Upper lobe of left lung (tissue), 6 donors: ENCODE data around the gene ERG. TPM values are rescaled to one million over a fixed set of nuclear protein-coding genes. Genes with fewer than 3 reads are reported as not detected.
A peak's percentile ranks its signal among the peaks of the same experiment; 100 is the strongest.

Experiments
- ATAC-seq, 2 donors: fragments of 200-7000 bp; cut with Tn5 transposase; one replicate each; pipeline ENCODE4 v1.9.1; 2022; ENCODE audit warnings: mild to moderate bottlenecking in 2 of 2, moderate library complexity in 2 of 2; ENCODE audit not compliant: low FRiP score in 2 of 2
- DNase-seq, 2 donors: peaks; one replicate each; pipeline ENCODE4 v3.0.0-alpha.2; 2019 to 2020
- H3K27ac ChIP-seq, 4 donors: fragments of 200-600 bp; sonication (generic); one replicate each; pipeline ENCODE4 v1.5.1; 2016 to 2019
- H3K27me3 ChIP-seq, 4 donors: fragments of 200-600 bp; sonication (generic); one replicate each; pipeline ENCODE4 v1.5.1; 2017 to 2019
- H3K36me3 ChIP-seq, 4 donors: fragments of 200-600 bp; sonication (generic); one replicate each; pipeline ENCODE4 v1.5.1; 2016 to 2019
- H3K4me1 ChIP-seq, 4 donors: fragments of 200-600 bp; sonication (generic); one replicate each; pipeline ENCODE4 v1.5.1; 2018 to 2019
- H3K4me3 ChIP-seq, 4 donors: fragments of 200-600 bp; sonication (generic); one replicate each; pipeline ENCODE4 v1.5.1; 2017 to 2019; ENCODE audit warnings: mild to moderate bottlenecking in 2 of 4, moderate library complexity in 1 of 4
- H3K9me3 ChIP-seq, 4 donors: fragments of 200-600 bp; sonication (generic); one replicate each; pipeline ENCODE4 v1.5.1; 2018 to 2019
- CTCF ChIP-seq, 6 experiments: fragments of 450-650 bp in 4 of 6; fragments of 200-600 bp in 2 of 6; sonication (generic) in 2 of 6; IDR thresholded peaks; one replicate each; pipeline ENCODE4 v1.5.1; 2016 to 2019; ENCODE audit warnings: antibody characterized with exemption in 6 of 6
- EP300 ChIP-seq, 4 donors: sonication (generic); formaldehyde crosslinking; IDR thresholded peaks; one replicate each; pipeline ENCODE4 v1.5.1; 2017; ENCODE audit warnings: antibody characterized with exemption in 4 of 4, control low read depth in 2 of 4
- POLR2A ChIP-seq, 4 donors: fragments of 450-650 bp; IDR thresholded peaks; one replicate each; pipeline ENCODE4 v1.5.1; 2016 to 2017; ENCODE audit warnings: antibody characterized with exemption in 4 of 4, mild to moderate bottlenecking in 2 of 4
- POLR2AphosphoS5 ChIP-seq, 2 donors: sonication (generic); formaldehyde crosslinking; IDR thresholded peaks; one replicate each; pipeline ENCODE4 v1.5.1; 2017; ENCODE audit warnings: antibody characterized with exemption in 2 of 2
- WGBS, 2 donors: methylation state at CpG; one replicate each; pipeline ENCODE4 v1.1.5; 2017 to 2018; 5-methylcytosine and 5-hydroxymethylcytosine counted together
- total RNA-seq, 6 donors: library from RNA; depleted of rRNA in 4 of 6; stranded (reverse); fragments of >200 nt in 4 of 6; gene quantifications; one replicate each; pipeline versions ENCODE4 v1.1.0 to v1.2.1, GENCODE V29; 2016 to 2021
- donor health status: DM: no; HTN: no; CAD: no; lungs with moderate emphysema.
- donor health status: DM: no; HTN: yes; CAD: no; lungs with severe emphysema.

ERG gene
- total RNA-seq, 6 donors from 2014 or later: 14.7 to 38.9 (median 18.1) TPM

- Histone ChIP-seq H3K4me3 (no peak overlapping the region), H3K4me1 (peaks cover 2 to 35% (median 24%) of the 10 kb centered on the region in 4 donors), H3K27me3 (no peaks in the 10 kb centered on the region), H3K27ac (peak overlapping the region in 1 of 4 donors; percentile 44), H3K36me3 (no peaks in the 10 kb centered on the region), H3K9me3 (no peaks in the 10 kb centered on the region)
- TF ChIP-seq EP300 (IDR thresholded peaks at IDR 0.05): no peak
- TF ChIP-seq CTCF (IDR thresholded peaks at IDR 0.05): no peak
- TF ChIP-seq POLR2A (IDR thresholded peaks at IDR 0.05): no peak
- TF ChIP-seq POLR2AphosphoS5 (IDR thresholded peaks at IDR 0.05): no peak
- 45 to 49% methylated on average over 3 of the region's 3 CpGs for WGBS, 2 donors
- no peak for ATAC-seq
- no peak for DNase-seq
Observed at GRCh38 chr21:38470755-38471154, 27.5 kb downstream of the ERG start.

- Histone ChIP-seq H3K36me3 (no peaks in the 10 kb centered on the region), H3K9me3 (no peaks in the 10 kb centered on the region), H3K4me3 (no peak overlapping the region), H3K4me1 (peaks cover 2 to 24% (median 17%) of the 10 kb centered on the region in 4 donors), H3K27ac (no peak overlapping the region), H3K27me3 (no peaks in the 10 kb centered on the region)
- DNase-seq: no peak
- TF ChIP-seq CTCF (IDR thresholded peaks at IDR 0.05) (no peak), POLR2AphosphoS5 (IDR thresholded peaks at IDR 0.05) (no peak), POLR2A (IDR thresholded peaks at IDR 0.05) (no peak)
- 45 to 54% methylated on average over 1 of the region's 1 CpG for WGBS, 2 donors
- ATAC-seq: no peak
Observed at GRCh38 chr21:38469642-38470041, 28.6 kb downstream of the ERG start.

GRCh38 chr21:38468989-38469388 is 29.3 kb downstream of the ERG start:
- peaks cover 2 to 19% (median 15%) of the 10 kb centered on the region in 4 donors for H3K4me1 ChIP-seq
- no peak overlapping the region for H3K27ac ChIP-seq
- ATAC-seq (no peak), DNase-seq (no peak)
- WGBS, 2 donors: 74 to 91% methylated on average over 4 of the region's 4 CpGs
- no peaks in the 10 kb centered on the region for H3K36me3 ChIP-seq
- H3K27me3 ChIP-seq: no peaks in the 10 kb centered on the region
- no peak for TF ChIP-seq CTCF (IDR thresholded peaks at IDR 0.05)
- H3K4me3 ChIP-seq: no peak overlapping the region
- no peaks in the 10 kb centered on the region for H3K9me3 ChIP-seq

GRCh38 chr21:38467911-38468310 is 30.4 kb downstream of the ERG start:
- TF ChIP-seq POLR2AphosphoS5 (IDR thresholded peaks at IDR 0.05) (no peak), CTCF (IDR thresholded peaks at IDR 0.05) (no peak), EP300 (IDR thresholded peaks at IDR 0.05) (no peak), POLR2A (IDR thresholded peaks at IDR 0.05) (no peak)
- no peaks in the 10 kb centered on the region for H3K36me3 ChIP-seq
- 70 to 79% methylated on average over 4 of the region's 4 CpGs for WGBS, 2 donors
- no peaks in the 10 kb centered on the region for H3K27me3 ChIP-seq
- H3K9me3 ChIP-seq: no peaks in the 10 kb centered on the region
- ATAC-seq (no peak), DNase-seq (no peak)
- no peak overlapping the region for H3K4me3 ChIP-seq
- H3K27ac ChIP-seq: no peak overlapping the region
- peaks cover 0 to 20% (median 15%) of the 10 kb centered on the region in 4 donors for H3K4me1 ChIP-seq

- ATAC-seq (no peak), DNase-seq (peak in 1 of 2 donors; percentile 49)
- WGBS, 2 donors: 41 to 43% methylated on average over 4 of the region's 4 CpGs
- TF ChIP-seq POLR2AphosphoS5 (IDR thresholded peaks at IDR 0.05) (no peak), EP300 (IDR thresholded peaks at IDR 0.05) (no peak), CTCF (IDR thresholded peaks at IDR 0.05) (no peak), POLR2A (IDR thresholded peaks at IDR 0.05) (no peak)
- Histone ChIP-seq H3K4me1 (peaks cover 0 to 20% (median 11%) of the 10 kb centered on the region in 4 donors), H3K27me3 (no peaks in the 10 kb centered on the region), H3K36me3 (no peaks in the 10 kb centered on the region), H3K9me3 (no peaks in the 10 kb centered on the region), H3K27ac (no peak overlapping the region), H3K4me3 (no peak overlapping the region)
Observed at GRCh38 chr21:38467374-38467773, 30.9 kb downstream of the ERG start.
